MM.1S (cell line): Measurements from ENCODE around the gene FAM234A.

Experiments used
- DNase-seq: peaks from one replicate; pipeline ENCODE4 v3.0.0-alpha.2; 2015
- H2AFZ ChIP-seq: fragments of 300-600 bp; sonication (generic); 2 replicates; pipeline ENCODE4 v1.6.0; 2016; ENCODE audit warnings: antibody characterized with exemption, low read length
- H3F3A ChIP-seq: fragments of 300-600 bp; sonication (generic); 2 replicates; pipeline ENCODE4 v1.6.1; 2016; ENCODE audit warnings: mild to moderate bottlenecking, antibody characterized with exemption, low read length, moderate library complexity, mixed read lengths; ENCODE audit not compliant: insufficient read depth
- H3K27ac ChIP-seq: fragments of 300-600 bp; sonication (generic); 2 replicates; pipeline ENCODE4 v1.5.1; 2016; ENCODE audit warnings: mild to moderate bottlenecking, low read length
- H3K27me3 ChIP-seq: fragments of 300-600 bp; sonication (generic); replicated peaks from 2 replicates; pipeline ENCODE4 v1.6.0; 2016; ENCODE audit warnings: low read length; ENCODE audit not compliant: insufficient read depth
- H3K36me3 ChIP-seq: fragments of 300-600 bp; sonication (generic); replicated peaks from 2 replicates; pipeline ENCODE4 v1.6.1; 2016; ENCODE audit warnings: mild to moderate bottlenecking, low read length, mixed read lengths; ENCODE audit not compliant: insufficient read depth
- H3K4me1 ChIP-seq: fragments of 300-600 bp; sonication (generic); 2 replicates; pipeline ENCODE4 v1.6.1; 2016; ENCODE audit warnings: low read length, mixed read lengths
- H3K4me2 ChIP-seq: fragments of 300-600 bp; sonication (generic); 2 replicates; pipeline ENCODE4 v1.6.0; 2016; ENCODE audit warnings: low read depth, low read length
- H3K4me3 ChIP-seq: fragments of 300-600 bp; sonication (generic); 2 replicates; pipeline ENCODE4 v1.5.1; 2016; ENCODE audit warnings: low read length, mixed read lengths
- H3K79me2 ChIP-seq: fragments of 300-600 bp; sonication (generic); 2 replicates; pipeline ENCODE4 v1.6.1; 2016; ENCODE audit warnings: mixed run types, low read length, mixed read lengths
- H3K9ac ChIP-seq: fragments of 300-600 bp; sonication (generic); 2 replicates; pipeline ENCODE4 v1.6.1; 2016; ENCODE audit warnings: low read length, mixed read lengths
- H3K9me2 ChIP-seq: fragments of 300-600 bp; sonication (generic); replicated peaks from 2 replicates; pipeline ENCODE4 v1.6.1; 2016; ENCODE audit warnings: mild to moderate bottlenecking, low read length, mixed read lengths; ENCODE audit not compliant: insufficient read depth
- H3K9me3 ChIP-seq: fragments of 300-600 bp; sonication (generic); replicated peaks from 2 replicates; pipeline ENCODE4 v1.6.1; 2016; ENCODE audit warnings: mild to moderate bottlenecking, low read length, mixed read lengths; ENCODE audit not compliant: insufficient read depth
- H4K20me1 ChIP-seq: fragments of 300-600 bp; sonication (generic); 2 replicates; pipeline ENCODE4 v1.6.1; 2016; ENCODE audit warnings: mild to moderate bottlenecking, low read length, moderate library complexity, mixed read lengths; ENCODE audit not compliant: insufficient read depth
- CTCF ChIP-seq: fragments of 300-600 bp; sonication (generic); IDR thresholded peaks from 2 replicates; pipeline ENCODE4 v1.5.1; 2016; ENCODE audit warnings: antibody characterized with exemption, low read length, mixed read lengths
- EZH2 ChIP-seq: fragments of 300-600 bp; sonication (generic); optimal IDR thresholded peaks from 2 replicates; pipeline ENCODE3; 2017; ENCODE audit warnings: low read depth, mild to moderate bottlenecking, antibody characterized with exemption, low read length, mixed read lengths
- EZH2phosphoT487 ChIP-seq: fragments of 300-600 bp; sonication (generic); IDR thresholded peaks from 2 replicates; pipeline ENCODE4 v1.6.1; 2018; ENCODE audit warnings: antibody characterized with exemption, low read length

The FAM234A gene

GRCh38 chr16:262121-262745 is 27.6 kb downstream of the FAM234A start:
- no peaks in the 10 kb centered on the region for H4K20me1 ChIP-seq
- no peaks in the 10 kb centered on the region for H3F3A ChIP-seq
- no peaks in the 10 kb centered on the region for H3K9me2 ChIP-seq
- H3K9me3 ChIP-seq = no peaks in the 10 kb centered on the region
- no peak for TF ChIP-seq EZH2
- TF ChIP-seq CTCF = no peak
- TF ChIP-seq EZH2phosphoT487 = no peak
- H3K27me3 ChIP-seq = no peaks in the 10 kb centered on the region
- H3K27ac ChIP-seq = no peak overlapping the region
- no peaks in the 10 kb centered on the region for H3K36me3 ChIP-seq
- no peaks in the 10 kb centered on the region for H3K4me1 ChIP-seq
- no peaks in the 10 kb centered on the region for H3K79me2 ChIP-seq
- H3K4me2 ChIP-seq = no peak overlapping the region
- no peak overlapping the region for H3K9ac ChIP-seq
- no peak overlapping the region for H2AFZ ChIP-seq
- DNase-seq = no peak
- H3K4me3 ChIP-seq = no peak overlapping the region

GRCh38 chr16:263182-263774 is 28.7 kb downstream of the FAM234A start:
- H3K4me2 ChIP-seq = no peak overlapping the region
- no peaks in the 10 kb centered on the region for H3K9me3 ChIP-seq
- no peaks in the 10 kb centered on the region for H3K27me3 ChIP-seq
- no peaks in the 10 kb centered on the region for H4K20me1 ChIP-seq
- no peaks in the 10 kb centered on the region for H3K36me3 ChIP-seq
- TF ChIP-seq EZH2 (no peak), CTCF (no peak), EZH2phosphoT487 (no peak)
- no peaks in the 10 kb centered on the region for H3K9me2 ChIP-seq
- H3K4me3 ChIP-seq = no peak overlapping the region
- no peak overlapping the region for H2AFZ ChIP-seq
- H3K4me1 ChIP-seq = no peaks in the 10 kb centered on the region
- no peak for DNase-seq
- H3K79me2 ChIP-seq = no peaks in the 10 kb centered on the region
- no peak overlapping the region for H3K9ac ChIP-seq
- no peak overlapping the region for H3K27ac ChIP-seq
- no peaks in the 10 kb centered on the region for H3F3A ChIP-seq

GRCh38 chr16:263944-264343 is 29.3 kb downstream of the FAM234A start:
- Histone ChIP-seq H3K27me3 (no peaks in the 10 kb centered on the region), H3K9ac (no peak overlapping the region), H2AFZ (no peak overlapping the region), H3K4me3 (no peak overlapping the region), H3F3A (no peaks in the 10 kb centered on the region), H4K20me1 (no peaks in the 10 kb centered on the region), H3K36me3 (no peaks in the 10 kb centered on the region), H3K4me1 (no peaks in the 10 kb centered on the region), H3K27ac (no peak overlapping the region), H3K9me2 (no peaks in the 10 kb centered on the region), H3K4me2 (no peak overlapping the region), H3K79me2 (no peaks in the 10 kb centered on the region), H3K9me3 (no peaks in the 10 kb centered on the region)
- no peak for TF ChIP-seq CTCF
- TF ChIP-seq EZH2phosphoT487 = no peak
- no peak for TF ChIP-seq EZH2
- no peak for DNase-seq
